Frontal cortex (tissue), 4 donors: Measurements from ENCODE around the gene PSME2. TPM values are rescaled to one million over a fixed set of nuclear protein-coding genes. Genes with fewer than 3 reads are reported as not detected.
A peak's percentile ranks its signal among the peaks of the same experiment; 100 is the strongest.

Experiments
- DNase-seq, 2 donors: peaks; one replicate each; pipeline ENCODE4 v3.0.0; 2012; ENCODE audit warnings: low spot score in 2 of 2
- FAIRE-seq: peaks from 2 replicates; lab custom pipeline; 2012; peaks lifted over from hg19 to GRCh38; lab: Jason Lieb, UNC
- total RNA-seq: library from RNA; depleted of rRNA; stranded (reverse); fragments of >200 nt; gene quantifications from one replicate; pipeline ENCODE4 v1.2.3, GENCODE V29; 2014
- donor health status: control.
- donor health status: control.
- donor health status: control.

PSME2 gene
- total RNA-seq, 1 donor from 2014 or later, result 25.7 TPM

DNA sequence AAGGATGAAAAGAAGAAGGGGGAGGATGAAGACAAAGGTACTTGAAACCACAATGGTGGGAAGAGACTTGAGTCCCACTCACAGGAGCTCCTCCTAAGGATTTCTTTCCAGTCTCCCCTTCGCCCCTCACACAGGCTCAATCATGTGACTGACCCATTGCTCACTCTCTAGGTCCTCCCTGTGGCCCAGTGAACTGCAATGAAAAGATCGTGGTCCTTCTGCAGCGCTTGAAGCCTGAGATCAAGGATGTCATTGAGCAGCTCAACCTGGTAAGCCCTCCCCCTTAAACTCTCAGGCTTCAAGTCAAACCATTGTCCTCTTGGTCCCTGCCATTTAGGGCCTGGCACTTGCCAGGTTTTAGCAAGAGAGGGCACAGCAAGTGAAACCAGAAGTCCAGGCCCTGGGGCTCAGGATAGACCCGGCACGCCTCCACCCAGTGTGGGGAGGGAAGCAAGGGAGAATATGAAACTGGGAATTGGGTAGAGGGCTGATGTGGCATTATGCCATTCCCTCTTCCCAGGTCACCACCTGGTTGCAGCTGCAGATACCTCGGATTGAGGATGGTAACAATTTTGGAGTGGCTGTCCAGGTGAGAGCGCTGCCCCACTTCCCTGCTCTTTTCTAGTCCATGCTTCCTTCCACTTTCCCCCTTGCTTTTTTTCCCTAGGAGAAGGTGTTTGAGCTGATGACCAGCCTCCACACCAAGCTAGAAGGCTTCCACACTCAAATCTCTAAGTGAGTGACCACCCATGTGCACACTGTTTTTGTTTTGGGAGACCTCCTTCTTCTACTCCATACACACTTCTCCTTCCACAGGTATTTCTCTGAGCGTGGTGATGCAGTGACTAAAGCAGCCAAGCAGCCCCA, 8.6 kb downstream of the PSME2 start:
- no peak for FAIRE-seq
- DNase-seq, result no peak

DNA sequence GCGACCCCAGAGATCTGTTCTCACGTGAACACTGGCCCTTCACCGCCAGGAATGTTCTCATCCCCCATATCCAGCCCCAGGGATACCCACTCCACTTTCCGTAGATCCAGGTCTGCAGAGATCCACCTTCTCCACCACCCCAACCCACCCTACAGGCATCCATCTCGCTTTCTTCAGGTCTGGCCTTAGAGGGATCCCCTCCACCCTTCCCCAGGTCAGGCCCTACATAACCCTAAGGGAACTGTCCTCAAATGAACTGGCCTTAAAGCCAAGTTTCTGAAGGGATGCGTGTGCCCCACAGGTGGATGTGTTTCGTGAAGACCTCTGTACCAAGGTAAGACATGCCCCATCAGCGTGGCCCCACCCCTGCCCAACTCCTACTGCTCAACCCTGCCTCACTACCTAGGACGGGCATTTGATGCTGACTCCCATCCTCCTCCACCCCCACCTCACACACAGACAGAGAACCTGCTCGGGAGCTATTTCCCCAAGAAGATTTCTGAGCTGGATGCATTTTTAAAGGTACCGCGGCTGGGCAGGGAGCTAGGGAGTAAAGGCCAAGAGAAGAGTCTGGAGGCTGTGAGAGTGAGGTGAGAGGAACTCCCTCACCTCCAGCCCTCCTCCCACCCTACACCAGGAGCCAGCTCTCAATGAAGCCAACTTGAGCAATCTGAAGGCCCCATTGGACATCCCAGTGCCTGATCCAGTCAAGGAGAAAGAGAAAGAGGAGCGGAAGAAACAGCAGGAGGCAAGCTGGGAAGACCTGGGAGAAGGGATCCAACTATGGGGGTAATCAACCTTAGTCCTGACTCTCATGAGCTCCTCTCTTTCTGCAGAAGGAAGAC, 9.5 kb downstream of the PSME2 start:
- FAIRE-seq, result no peak
- DNase-seq, result no peak

DNA sequence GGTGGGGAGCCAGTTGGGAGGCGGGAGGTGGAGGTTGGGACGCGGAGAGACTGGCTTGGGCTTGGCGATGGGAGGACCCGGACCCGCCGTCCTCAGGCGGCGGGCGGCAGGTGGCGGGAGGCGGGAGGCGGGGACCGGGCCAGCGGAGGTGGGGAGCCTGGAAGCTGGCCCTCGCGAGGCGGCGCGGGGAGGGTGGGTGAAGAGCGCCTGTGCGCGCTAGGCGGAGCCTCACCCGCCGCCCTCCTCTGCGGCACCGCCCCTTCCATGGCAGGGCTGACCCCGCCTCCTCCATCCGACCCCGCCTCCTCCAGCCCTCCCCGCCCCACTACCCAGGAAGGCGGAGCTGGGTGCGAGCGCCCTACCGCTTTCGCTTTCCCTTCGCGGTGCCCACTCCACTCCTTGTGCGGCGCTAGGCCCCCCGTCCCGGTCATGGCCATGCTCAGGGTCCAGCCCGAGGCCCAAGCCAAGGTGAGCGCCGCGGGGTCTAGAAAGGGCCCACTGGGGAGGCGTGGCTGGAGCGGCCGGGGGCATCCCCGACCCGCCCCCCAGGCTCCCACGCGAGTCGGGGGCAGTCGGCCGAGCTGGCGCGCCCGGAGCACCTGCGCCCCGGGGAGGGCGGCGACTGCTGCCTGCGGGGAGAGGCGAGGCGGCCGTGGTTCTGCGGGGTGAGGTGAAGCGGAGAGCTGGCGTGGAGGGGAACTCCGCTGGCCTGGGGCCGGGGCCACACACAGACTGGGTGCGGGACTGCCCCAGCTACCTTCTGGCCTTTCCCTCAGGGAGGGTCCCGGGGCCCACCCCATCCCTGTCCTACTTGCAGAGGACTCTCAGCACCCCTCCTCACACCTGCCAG, 10.4 kb downstream of the PSME2 start, which contains the start of gene PSME1:
PSME1 (plus strand) TSS at position 361 of the 850 bp plus-strand sequence; CDS start at position 430, 69 bp downstream.
- FAIRE-seq (no peak), DNase-seq (peak; percentile 96 to 97)

DNA sequence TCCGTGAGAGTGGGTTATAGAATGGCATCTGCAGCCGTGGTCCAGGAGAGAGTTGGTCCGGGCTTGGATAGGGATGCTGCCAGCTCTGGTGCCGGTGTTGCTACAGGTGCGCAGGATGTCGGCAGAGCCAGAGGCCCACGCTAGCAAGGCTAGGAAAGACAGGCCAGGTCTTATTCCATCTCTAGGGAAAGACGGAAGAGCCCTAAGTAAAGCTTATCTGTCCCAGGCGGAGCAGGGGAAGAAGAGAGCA, 10.9 kb downstream of the PSME2 start:
- no peak for DNase-seq
- FAIRE-seq, result no peak

DNA sequence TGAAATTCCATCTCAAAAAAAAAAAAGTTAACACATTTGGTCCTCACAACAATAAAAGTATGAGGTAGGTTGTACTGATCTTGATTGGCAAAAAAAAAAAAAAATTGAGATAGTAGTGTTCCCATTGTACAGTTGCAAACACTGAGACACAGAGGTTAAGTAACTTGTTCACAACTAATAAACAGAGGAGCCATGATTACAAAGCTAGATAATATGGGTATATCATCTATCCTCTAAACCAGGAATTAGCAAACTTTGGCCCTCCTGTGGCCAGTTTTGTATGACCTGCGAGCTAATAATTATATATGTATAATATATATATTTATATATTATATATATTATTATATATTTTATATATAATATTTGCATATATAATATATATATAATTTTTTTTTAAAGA, 12.7 kb downstream of the PSME2 start:
- no peak for DNase-seq
- FAIRE-seq, result no peak

DNA sequence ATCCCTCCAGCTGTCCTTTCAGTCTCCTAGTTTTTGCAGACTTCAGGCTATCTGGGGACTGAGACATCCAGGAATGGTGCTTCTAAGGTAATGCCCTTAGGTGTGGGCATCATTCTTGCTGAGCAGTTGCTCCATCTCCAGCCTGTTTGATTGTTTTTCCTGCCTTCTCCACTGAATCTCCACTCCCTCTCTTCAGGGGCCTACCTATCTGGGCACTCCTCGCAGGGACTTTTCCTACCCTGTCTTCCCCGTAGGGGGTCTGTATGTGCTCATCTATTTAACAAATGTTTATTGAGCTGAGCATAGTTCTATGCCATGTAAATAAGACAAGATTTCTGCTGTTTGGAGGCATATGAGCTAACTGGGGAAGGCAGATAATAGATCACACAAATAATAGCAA, 13.4 kb downstream of the PSME2 start:
- no peak for DNase-seq
- FAIRE-seq, result no peak

DNA sequence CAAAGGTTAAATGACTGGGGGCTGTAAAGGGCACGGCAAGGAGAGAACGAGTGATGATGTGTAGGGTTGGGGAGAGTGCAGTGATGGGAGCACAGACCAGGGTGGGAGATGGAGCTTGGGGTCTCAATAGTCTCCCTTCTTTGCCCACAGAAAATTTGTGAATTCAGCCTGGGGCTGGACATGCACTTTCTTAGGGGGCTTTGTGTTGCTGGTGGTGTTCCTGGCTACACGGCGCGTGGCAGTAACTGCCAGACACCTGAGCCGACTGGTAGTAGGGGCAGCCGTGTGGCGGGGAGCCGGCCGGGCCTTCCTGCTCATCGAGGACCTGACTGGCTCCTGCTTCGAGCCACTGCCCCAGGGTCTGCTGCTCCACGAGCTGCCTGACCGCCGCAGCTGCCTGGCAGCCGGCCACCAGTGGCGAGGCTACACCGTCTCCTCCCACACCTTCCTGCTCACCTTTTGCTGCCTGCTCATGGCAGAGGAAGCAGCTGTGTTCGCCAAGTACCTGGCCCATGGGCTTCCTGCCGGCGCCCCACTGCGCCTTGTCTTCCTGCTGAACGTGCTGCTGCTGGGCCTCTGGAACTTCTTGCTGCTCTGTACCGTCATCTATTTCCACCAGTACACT, 14.2 kb downstream of the PSME2 start:
- FAIRE-seq, result no peak
- no peak for DNase-seq

DNA sequence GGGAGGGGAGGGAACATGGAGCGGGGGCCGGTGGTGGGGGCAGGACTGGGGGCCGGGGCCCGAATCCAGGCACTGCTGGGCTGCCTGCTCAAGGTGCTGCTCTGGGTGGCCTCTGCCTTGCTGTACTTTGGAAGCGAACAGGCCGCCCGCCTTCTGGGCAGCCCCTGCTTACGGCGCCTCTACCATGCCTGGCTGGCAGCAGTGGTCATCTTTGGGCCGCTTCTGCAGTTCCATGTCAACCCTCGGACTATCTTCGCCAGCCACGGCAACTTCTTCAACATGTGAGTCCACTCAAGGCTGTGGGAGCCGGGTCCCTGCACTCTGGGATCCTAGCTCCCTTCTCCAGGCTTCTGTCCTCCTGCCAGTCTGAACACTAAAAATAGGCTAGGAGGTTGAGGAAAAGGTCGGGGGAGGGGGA, 14.9 kb downstream of the PSME2 start:
- FAIRE-seq, result no peak
- DNase-seq, result no peak

DNA sequence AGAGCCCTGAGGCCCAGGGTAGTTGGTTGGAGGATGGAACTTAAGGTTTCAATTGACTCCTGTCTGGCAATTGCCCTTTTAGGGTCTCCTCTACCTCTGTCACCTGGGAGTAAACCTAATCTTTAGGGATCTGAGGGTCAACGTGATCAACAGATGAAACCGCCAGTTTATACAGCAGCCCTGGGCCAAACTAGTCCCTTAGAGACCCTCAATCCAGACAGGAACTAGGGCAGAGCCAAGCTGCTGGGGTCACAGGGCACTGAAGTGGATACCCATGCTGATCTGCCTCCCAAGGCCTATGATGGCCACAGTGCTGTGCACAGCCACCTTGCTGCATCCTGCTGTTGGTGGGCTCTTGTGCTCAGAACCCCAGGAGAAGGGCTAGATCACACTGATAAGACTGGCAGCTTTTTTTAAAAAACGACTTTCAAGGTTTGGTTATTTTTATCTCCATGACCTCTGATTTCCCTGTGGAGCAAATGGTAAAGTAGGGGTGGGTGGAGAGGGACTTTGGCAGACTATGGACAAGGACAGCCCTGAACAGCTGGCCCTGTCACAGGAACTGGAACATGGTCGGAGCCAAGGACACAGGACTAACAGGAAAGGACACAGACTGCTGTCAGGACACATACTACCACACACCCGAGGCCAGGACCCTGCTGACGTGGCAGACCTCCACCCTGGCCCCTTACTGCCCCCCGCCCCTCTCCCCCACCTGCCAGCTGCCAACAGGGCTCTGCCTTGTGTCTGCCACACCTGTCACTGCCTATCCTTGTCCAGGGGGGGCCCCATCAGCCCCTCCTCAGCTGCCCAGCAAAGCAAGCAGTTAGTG, 15.5 kb downstream of the PSME2 start:
- DNase-seq, result no peak
- no peak for FAIRE-seq

DNA sequence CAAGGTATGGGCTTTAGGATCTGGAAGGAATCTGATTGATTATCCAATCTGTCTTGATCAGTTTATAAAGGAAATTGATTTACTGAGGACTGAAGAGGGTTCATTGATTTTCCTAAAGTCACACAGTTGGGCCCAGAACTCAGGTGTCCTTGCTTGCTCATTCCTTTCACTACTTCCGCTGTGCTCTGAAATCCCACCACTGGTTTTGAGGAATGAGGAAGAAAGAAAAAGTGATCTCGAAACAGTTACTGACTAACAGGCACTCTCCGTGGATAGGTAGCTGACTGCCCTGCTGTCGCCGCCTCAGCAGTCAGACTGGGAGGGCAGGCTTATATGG, 16.1 kb downstream of the PSME2 start, which contains the start of gene FITM1:
FITM1 (plus strand) TSS at position 280 of the 337 bp plus-strand sequence. CDS start 905 bp downstream, outside the sequence.
- DNase-seq (no peak), FAIRE-seq (no peak)

DNA sequence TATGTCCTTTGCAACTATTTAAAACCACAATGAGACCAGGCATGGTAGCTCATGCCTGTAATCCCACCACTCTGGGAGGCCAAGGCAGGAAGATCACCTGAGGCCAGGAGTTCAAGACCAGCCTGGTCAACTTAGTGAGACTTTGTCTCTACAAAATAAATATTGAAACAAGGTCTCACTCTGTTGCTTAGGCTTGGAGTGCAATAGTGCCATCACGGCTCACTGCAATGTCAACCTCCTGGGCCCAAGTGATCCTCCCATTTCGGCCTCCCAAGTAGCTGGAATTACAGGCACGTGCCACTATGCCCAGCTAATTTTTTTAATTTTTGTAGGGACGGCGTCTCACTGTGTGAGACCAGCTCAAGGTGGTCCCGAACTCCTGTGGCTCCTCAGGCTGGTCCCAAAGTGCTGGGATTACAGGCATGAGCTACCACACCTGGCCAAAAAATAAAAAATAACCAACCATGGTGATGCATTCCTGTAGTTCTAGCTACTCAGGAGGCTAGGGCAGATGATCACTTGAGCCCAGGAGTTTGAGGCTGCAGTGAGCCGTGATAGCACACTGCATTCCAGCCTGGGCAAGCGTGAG, 16.9 kb downstream of the PSME2 start:
- DNase-seq (no peak), FAIRE-seq (no peak)

DNA sequence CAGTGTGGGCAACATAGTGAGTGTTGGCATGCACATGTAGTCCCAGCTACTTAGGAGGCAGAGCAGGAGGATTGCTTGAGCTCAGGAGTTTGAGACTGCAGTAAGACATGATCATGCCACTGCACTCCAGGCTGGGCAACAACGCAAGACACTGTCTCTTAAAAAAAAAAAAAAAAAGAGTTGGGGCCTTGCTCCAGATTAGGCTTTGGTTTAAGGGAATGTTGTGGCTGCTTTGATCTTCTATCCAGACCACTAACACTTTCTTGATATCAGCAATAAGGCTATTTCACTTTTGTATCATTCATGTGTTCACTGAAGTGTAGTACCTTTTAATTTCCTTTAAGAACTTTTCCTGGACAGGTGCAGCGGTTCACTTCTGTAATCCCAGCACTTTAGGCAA, 18.7 kb downstream of the PSME2 start:
- FAIRE-seq (no peak), DNase-seq (no peak)

DNA sequence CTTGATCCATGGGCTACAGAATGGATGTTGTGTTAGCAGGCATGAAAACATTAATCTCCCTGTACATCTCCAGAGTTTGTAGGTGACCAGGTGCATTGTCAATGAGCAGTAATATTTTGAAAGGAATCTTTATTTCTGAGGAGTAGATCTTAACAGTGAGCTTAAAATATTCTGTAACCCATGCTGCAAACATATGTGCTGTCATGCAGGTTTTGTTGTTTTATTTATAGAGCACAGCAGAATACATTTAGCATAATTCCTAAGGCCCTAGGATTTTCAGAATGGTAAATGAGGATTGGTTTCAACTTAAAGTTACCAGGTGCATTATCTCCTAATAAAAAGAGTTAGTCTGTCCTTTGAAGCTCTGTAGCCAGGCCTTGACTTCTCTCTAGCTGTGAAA, 19.5 kb downstream of the PSME2 start:
- no peak for FAIRE-seq

DNA sequence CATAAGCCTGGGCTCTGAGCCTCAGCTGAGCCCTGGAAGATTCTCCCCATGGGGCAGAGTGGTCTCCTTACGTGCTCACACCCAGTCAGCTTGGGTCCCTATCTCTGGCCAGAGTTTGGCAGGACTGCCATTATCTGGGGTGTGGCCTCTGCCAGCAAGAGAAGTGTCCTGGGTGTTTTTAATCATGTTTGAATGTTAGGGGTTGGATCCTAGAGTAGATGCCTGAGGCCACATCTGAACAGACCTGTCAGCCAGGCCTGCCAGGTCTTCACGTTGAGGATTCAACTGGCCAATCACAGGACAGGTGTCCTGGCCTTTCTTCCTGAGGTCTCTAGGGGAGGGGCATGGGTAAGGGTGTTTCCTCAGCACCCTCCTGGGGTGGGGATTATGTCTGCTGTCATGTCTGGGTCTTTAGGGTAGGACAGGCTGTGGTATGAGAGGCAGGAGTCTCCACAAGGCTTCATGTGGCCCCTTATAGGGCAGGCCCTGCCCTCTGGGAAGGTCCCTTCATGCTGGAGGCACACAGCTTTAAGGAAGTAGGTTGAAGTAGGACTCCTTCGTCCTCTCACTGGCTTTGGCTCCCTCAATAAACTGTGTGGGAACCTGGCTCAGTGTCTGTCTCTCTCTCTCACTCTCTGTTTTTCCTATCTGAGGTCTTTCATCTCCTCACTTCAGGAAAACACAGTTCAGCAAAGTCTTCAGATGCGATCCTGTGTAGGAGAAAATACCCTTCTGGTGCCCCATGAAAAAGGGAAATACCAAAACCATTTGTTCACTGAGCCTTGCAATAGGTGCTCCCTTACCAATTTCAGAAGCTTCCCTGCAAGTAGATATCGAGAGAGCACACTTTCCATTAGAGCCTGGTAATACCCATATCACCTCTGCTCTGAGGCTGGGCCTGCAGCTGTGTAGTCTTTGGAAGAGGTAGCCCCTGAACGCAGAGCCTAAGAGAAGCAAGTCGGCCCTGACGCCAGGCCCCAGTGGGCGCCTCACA, 22.7 kb downstream of the PSME2 start:
- FAIRE-seq, result no peak
- DNase-seq, result no peak

More for the DNA sequence above, 19.5 kb downstream of the PSME2 start:
- no peak for DNase-seq

DNA sequence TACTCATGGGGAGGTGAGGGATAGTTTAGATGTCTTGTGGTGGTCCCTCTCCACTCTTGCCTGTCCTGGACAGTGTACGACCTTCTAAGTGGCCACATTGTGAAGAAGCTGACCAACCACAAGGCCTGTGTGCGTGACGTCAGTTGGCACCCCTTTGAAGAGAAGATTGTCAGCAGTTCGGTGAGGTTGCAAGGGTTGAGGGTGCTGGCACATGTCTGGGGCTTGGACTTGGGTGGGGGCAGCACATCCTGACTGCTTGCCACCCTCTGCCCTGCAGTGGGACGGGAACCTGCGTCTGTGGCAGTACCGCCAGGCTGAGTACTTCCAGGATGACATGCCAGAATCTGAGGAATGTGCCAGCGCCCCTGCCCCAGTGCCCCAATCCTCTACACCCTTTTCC, 23.5 kb downstream of the PSME2 start:
- FAIRE-seq (no peak), DNase-seq (no peak)

DNA sequence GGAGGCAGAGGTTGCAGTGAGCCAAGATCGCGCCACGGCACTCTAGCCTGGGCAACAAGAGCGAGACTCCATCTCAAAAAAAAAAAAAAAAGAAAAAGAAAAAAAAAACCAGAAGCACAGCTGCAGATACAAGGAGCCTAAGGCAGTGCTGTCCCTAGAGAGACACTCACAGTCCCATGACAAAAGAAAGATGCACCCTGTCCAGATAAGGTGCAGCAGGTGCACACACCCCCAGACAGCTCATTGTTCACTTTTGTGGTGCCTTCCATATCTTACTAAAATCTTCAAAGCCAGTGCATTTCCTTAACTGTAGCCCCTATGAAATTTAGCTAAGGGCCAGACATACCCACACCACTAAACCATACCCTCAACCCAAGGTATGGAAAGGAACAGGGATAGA, 24.0 kb downstream of the PSME2 start:
- no peak for FAIRE-seq

DNA sequence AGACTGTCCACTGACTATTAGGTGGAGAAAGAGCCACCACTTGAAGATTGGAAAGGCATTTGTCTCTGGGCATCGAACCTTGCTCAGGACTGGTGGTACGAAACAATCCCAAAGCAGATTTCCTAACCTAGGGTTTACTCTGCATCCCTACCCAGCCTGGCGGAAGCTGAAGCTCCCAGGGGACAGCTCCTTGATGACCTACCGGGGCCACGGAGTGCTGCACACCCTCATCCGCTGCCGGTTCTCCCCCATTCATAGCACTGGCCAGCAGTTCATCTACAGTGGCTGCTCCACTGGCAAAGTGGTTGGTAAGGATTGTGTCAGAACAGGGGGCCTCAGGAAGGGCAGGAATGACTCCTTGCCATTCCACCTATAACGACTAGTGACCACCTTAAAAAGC, 25.2 kb downstream of the PSME2 start:
- FAIRE-seq, result no peak
- DNase-seq, result no peak

More for the DNA sequence above, 24.0 kb downstream of the PSME2 start:
- DNase-seq, result no peak
